ENCODE results near the gene P2RY2. TPM values are rescaled to one million over a fixed set of nuclear protein-coding genes. Genes with fewer than 3 reads are reported as not detected.

Gene P2RY2
- polyA plus RNA-seq, 1 donor, result 0.58 TPM

GRCh38 chr11:73204711-73205121 lies 13.4 kb upstream of the P2RY2 start:
- no peak for DNase-seq

DNA sequence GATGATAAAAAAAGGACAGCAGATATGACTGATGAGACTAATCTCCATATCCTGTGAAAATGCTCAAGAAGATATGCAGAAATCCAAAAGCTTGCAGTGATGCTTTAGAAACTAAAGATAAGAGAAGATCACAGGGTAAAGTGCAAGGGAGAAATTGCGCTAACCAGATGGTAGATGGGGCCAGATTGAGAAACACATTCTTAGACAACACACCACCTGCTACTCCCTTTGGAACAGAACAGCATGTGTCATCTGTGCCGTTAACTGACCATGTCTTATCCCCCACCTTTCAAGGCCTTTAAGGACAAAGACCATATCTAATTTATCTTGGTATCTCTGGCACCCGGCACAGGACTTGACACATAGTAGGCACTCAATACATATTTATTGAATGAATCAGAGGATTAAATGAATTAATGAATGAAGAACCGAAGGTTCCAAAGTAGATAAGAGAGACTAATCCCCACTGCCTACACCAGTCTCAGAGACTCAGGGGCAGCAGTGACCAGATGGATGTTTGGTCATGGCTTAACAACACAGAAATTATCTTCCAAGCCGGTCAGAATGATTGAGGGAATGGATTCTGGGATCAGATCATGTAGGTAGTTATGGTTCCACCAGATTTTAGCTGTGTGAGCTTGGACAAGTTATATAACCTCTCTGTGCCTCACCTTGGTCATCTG lies 12.3 kb upstream of the P2RY2 start:
- DNase-seq, result no peak

- DNase-seq, result no peak
These were observed 11.3 kb upstream of the P2RY2 start for GRCh38 chr11:73206801-73207200.

DNA sequence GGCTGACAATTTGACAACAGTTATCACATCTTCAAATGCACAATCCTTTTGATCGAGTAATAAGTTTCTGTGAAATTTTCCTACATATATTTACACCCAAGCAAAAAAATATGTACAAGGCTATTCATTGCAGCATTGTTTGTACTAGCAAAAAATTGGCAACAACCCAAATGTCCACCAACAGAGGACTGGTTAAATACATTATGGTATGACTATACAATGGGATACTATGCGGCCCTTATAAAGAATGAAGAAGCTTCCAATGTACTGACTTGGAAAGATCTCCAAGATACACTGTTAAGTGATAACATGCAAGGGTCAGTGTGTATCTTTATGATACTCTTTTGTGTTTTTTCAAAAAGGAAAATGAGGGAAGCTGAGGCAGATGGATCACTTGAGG lies 8.2 kb upstream of the P2RY2 start:
- DNase-seq, result no peak

- no peak for DNase-seq
These were observed 7.0 kb upstream of the P2RY2 start for GRCh38 chr11:73210916-73211667.

GRCh38 chr11:73213196-73214143 lies 4.6 kb upstream of the P2RY2 start:
- no peak for DNase-seq

- DNase-seq, result no peak
These were observed 2.6 kb upstream of the P2RY2 start for GRCh38 chr11:73215191-73216134.

GRCh38 chr11:73216465-73216864 lies 1.6 kb upstream of the P2RY2 start:
- DNase-seq, result no peak

GRCh38 chr11:73217131-73217809 lies 811 bp upstream of the P2RY2 start:
- no peak for DNase-seq

DNA sequence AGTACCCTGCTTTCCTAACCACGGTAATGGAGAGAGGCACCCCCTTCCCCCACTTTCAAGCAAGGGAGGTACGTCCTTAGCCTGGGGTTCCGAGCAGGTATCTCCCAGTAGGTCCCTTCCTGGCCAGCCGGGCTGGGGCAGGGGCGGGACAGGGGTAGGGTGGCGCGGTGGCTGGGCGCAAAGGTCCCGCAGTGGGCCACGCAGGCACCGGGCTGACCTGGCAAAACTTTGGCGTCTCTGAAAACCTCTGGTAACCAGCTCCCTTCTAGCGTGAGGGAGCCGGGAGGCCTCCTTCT lies 323 bp upstream of the P2RY2 start:
- DNase-seq, result no peak

- DNase-seq, result no peak
These were observed 742 bp downstream of the P2RY2 start for GRCh38 chr11:73218830-73219215.

GRCh38 chr11:73219396-73220285 lies 1.6 kb downstream of the P2RY2 start:
- DNase-seq, result no peak

DNA sequence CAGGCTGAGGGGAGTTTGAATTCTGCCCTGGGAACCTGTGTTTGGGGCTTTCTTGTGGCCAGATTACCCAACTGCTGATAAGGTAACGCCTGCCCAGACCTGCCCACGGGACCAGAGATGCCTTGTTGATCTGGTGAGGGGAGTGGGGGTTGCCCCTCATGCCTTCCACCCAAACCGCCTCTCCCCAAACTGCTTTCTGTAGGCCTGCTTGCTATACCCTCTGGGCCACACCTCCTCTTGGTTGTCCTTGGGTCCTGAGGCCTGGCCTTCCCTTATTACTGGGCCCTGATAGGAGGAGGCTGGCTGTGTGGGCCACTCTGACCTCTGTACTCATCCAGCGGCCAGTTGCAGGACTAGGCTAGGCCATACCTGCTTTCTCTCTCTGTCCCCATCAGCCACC lies 3.4 kb downstream of the P2RY2 start:
- no peak for DNase-seq

GRCh38 chr11:73221996-73222395 lies 3.9 kb downstream of the P2RY2 start:
- no peak for DNase-seq

GRCh38 chr11:73223998-73224730 lies 6.1 kb downstream of the P2RY2 start:
- DNase-seq, result no peak

- DNase-seq, result no peak
These were observed 7.1 kb downstream of the P2RY2 start for GRCh38 chr11:73225001-73225686.

DNA sequence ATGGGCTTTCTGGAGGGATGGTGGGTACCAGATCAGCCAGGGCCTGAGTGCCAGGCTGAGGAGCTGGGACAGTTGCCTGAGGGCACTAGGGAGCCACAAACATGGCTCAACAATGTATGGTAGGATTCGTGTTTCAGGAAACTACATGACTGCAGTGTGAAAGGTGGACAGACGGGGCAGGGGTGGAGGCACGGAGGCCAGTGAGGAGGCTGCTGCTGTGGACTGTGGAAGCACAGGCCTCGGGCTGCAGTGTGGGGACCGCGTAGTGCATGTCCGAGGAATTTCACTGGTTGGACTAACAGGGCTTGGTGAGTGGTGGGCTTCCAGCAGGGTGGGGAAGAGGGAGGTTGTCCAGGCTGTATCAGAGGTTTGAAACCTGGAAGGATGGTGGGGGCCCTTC lies 7.8 kb downstream of the P2RY2 start:
- no peak for DNase-seq

GRCh38 chr11:73226297-73227006 lies 8.4 kb downstream of the P2RY2 start:
- no peak for DNase-seq
